WTC11 (cell line): ENCODE results near the gene FAM13A.

Experiments
- CTCF ChIP-seq: fragments of 200-600 bp; IDR thresholded peaks from 2 replicates; pipeline ENCODE4 v1.8.0; 2022; ENCODE audit warnings: antibody characterized with exemption
- NFATC4 ChIP-seq: fragments of 250-450 bp; sonication (Bioruptor Pico); IDR thresholded peaks from 2 replicates; pipeline ENCODE4 v1.9.0; 2021; ENCODE audit warnings: mild to moderate bottlenecking
- STAT6 ChIP-seq: sonication (generic); formaldehyde crosslinking; conservative IDR thresholded peaks from 2 replicates; pipeline ENCODE4 v1.8.1; 2023; ENCODE audit warnings: mild to moderate bottlenecking, low read depth, missing genetic modification reagents, moderate library complexity

GRCh38 chr4:88729146-88729760, 327.7 kb downstream of the FAM13A start:
- TF ChIP-seq CTCF (no peak), NFATC4 (no peak), STAT6 (no peak)
